OCI-LY7 (cell line): ENCODE data around the gene SPATA2L. TPM values are rescaled to one million over a fixed set of nuclear protein-coding genes. Genes with fewer than 3 reads are reported as not detected.
A peak's percentile ranks its signal among the peaks of the same experiment; 100 is the strongest.
"Not testable (repeated sequence)": the region's sequence is repeated elsewhere in the genome, so short reads cannot be mapped to it uniquely, and the experiment has no call there.

Source experiments
- BruUV-seq: library from RNA; stranded (reverse); fragments of 400-500 nt; replicated peaks from 2 replicates; lab custom pipeline; 2021; lab: Mats Ljungman, UMichigan
- CTCF ChIA-PET: fragments of 300-600 bp; sonication (Branson Sonifier 250); formaldehyde crosslinking; loops from one replicate; lab custom pipeline; 2022; ENCODE audit warnings: antibody characterized with exemption; ENCODE audit not compliant: unreplicated experiment; lab: Charles Lee
- POLR2A ChIA-PET: fragments of 300-600 bp; sonication (Branson Sonifier 250); formaldehyde crosslinking; loops from one replicate; lab custom pipeline; 2022; ENCODE audit warnings: antibody characterized with exemption; lab: Charles Lee
- DNase-seq: peaks from one replicate; pipeline ENCODE4 v3.0.0-alpha.2; 2015; ENCODE audit warnings: low spot score
- H2AFZ ChIP-seq: fragments of 200-600 bp; sonication (generic), shearing (Covaris generic); 2 replicates; pipeline ENCODE4 v1.6.1; 2014; ENCODE audit warnings: mild to moderate bottlenecking, antibody characterized with exemption, low read length, moderate library complexity
- H3K27ac ChIP-seq: fragments of 200-600 bp; sonication (generic); 2 replicates; pipeline ENCODE4 v1.5.1; 2014; ENCODE audit warnings: mixed run types, low read depth, mild to moderate bottlenecking, moderate library complexity, low read length, inconsistent platforms; ENCODE audit not compliant: poor library complexity, severe bottlenecking
- H3K36me3 ChIP-seq: fragments of 200-600 bp; sonication (generic); 2 replicates; pipeline ENCODE4 v1.6.1; 2014; ENCODE audit warnings: mild to moderate bottlenecking, antibody characterized with exemption, low read length, moderate library complexity, mixed read lengths; ENCODE audit not compliant: insufficient read depth
- H3K4me1 ChIP-seq: fragments of 200-600 bp; sonication (generic); 2 replicates; pipeline ENCODE4 v1.5.1; 2014; ENCODE audit warnings: mild to moderate bottlenecking, low read length; ENCODE audit not compliant: insufficient read depth, poor library complexity, severe bottlenecking
- H3K4me2 ChIP-seq: fragments of 200-600 bp; sonication (generic); 2 replicates; pipeline ENCODE4 v1.6.1; 2014; ENCODE audit warnings: mild to moderate bottlenecking, low read length
- H3K4me3 ChIP-seq: fragments of 200-600 bp; sonication (generic); 2 replicates; pipeline ENCODE4 v1.5.1; 2014; ENCODE audit warnings: mild to moderate bottlenecking, low read depth, low read length; ENCODE audit not compliant: poor library complexity, severe bottlenecking
- H3K79me2 ChIP-seq: fragments of 200-600 bp; sonication (generic); 2 replicates; pipeline ENCODE4 v1.6.1; 2016; ENCODE audit warnings: low read depth, mild to moderate bottlenecking, low read length, moderate library complexity, mixed read lengths; ENCODE audit not compliant: insufficient read depth
- H3K9me2 ChIP-seq: fragments of 200-600 bp; sonication (generic); 2 replicates; pipeline ENCODE4 v1.6.1; 2016; ENCODE audit warnings: mild to moderate bottlenecking, low read length, mixed read lengths; ENCODE audit not compliant: insufficient read depth
- H3K9me3 ChIP-seq: fragments of 200-600 bp; sonication (generic); 2 replicates; pipeline ENCODE4 v1.6.1; 2014; ENCODE audit warnings: mild to moderate bottlenecking, mixed run types, low read length, mixed read lengths
- H4K20me1 ChIP-seq: fragments of 200-600 bp; sonication (generic); 2 replicates; pipeline ENCODE4 v1.6.1; 2014; ENCODE audit warnings: mild to moderate bottlenecking, antibody characterized with exemption, low read length, moderate library complexity, mixed read lengths; ENCODE audit not compliant: insufficient read depth
- CTCF ChIP-seq: fragments of 200-600 bp; sonication (generic); conservative IDR thresholded peaks from 2 replicates; pipeline ENCODE4 v1.5.1; 2014; ENCODE audit warnings: mild to moderate bottlenecking, antibody characterized with exemption, low read length, moderate library complexity, mixed read lengths
- EZH2phosphoT487 ChIP-seq: fragments of 200-600 bp; sonication (generic); IDR thresholded peaks from 2 replicates; pipeline ENCODE4 v1.6.1; 2018; ENCODE audit warnings: low read depth, borderline replicate concordance, mild to moderate bottlenecking, mixed run types, antibody characterized with exemption, low read length, moderate library complexity, mixed read lengths
- intact Hi-C: fragments of 100-400 bp; cut with micrococcal nuclease; formaldehyde crosslinking; loops from one replicate; pipeline ENCODE4 v1.10.0; 2022; ENCODE audit not compliant: unreplicated experiment
- total RNA-seq, 2 experiments: library from RNA; depleted of rRNA in 1 of 2; stranded (reverse); fragments of >200 nt in 1 of 2; shearing (Covaris generic) in 1 of 2; gene quantifications; 2 replicates each; pipeline ENCODE4 v1.2.3, GENCODE V29; 2014 to 2022

Gene SPATA2L
- total RNA-seq, 2 experiments from 2014 or later: 7.2 to 13.1 TPM

DNA sequence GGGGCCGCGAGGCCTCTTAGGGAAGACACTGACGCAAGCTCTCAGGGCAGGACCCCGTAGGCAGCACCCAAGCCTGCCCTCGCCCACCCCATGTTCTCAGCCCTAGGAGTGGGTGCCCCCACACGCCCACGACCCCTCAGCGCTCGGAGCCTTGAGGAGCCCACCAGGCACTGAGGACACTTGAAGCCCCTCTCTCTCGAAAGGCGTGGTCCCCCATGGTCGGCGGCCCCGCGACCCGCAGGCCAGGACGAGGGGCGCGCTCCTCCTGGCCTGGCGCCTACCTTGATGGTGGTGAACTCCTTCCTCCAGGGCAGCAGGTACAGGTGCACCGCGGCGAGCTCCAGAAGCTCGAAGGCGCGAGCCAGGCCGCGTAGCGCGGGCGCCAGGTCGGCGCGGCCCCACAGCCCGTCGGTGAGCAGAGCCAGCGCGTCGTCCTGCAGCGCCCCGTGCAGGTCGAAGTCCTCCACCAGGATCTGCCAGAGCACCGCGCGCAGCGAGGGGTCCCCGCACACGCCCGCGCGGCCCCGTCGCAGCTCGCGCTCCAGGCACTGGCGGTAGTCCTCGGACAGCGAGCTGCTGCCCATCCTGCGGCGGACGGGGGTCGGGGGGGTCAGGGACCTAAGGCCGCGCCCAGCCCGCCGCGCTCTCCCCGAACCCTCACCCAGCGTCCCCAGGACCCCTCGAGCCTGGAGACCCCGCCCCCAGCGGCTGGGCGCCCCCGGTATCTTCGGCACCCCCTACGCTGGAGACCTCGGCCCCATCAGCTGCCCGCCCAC is 668 bp downstream of the SPATA2L start:
- peak; percentile 65 for DNase-seq
- BruUV-seq: no TSS peak
- ChIA-PET POLR2A (interaction anchor here (0.7 to 1.2 kb wide), 4 partner anchors 41 to 367 kb away, joined by 3 to 5 read pairs (median 4); no protein-coding TSS in a partner anchor), CTCF (interaction anchor here (0.6 to 1.0 kb wide), 4 partner anchors 69 to 218 kb away, joined by 3 read pairs; partner anchors contain the start of gene MC1R)
- Histone ChIP-seq H3K27ac (peak overlapping the region; percentile 55), H3K4me2 (peak overlapping the region; percentile 88), H3K9me2 (no peaks in the 10 kb centered on the region), H3K9me3 (no peaks in the 10 kb centered on the region), H3K4me1 (peaks cover 31% of the 10 kb centered on the region), H4K20me1 (no peaks in the 10 kb centered on the region), H2AFZ (0 out of 2 replicates have a peak overlapping the region, but pooled peaks have one; percentile 29), H3K79me2 (no peaks in the 10 kb centered on the region), H3K36me3 (peaks cover 16% of the 10 kb centered on the region; the same call in 1 of the 2 replicates), H3K4me3 (peak overlapping the region; percentile 74)
- intact Hi-C loops: loop anchor here (1.0 to 10.0 kb wide), 4 partner anchors 20 to 314 kb away; partner anchors contain the start of genes DBNDD1, MC1R and ZNF276
- TF ChIP-seq CTCF: peak; percentile 12; the same call in 1 of the 2 replicates
- no peak for TF ChIP-seq EZH2phosphoT487

- Histone ChIP-seq H3K9me3 (no peaks in the 10 kb centered on the region), H3K79me2 (no peaks in the 10 kb centered on the region), H2AFZ (no peak overlapping the region), H3K4me1 (peaks cover 31% of the 10 kb centered on the region), H3K4me3 (peak overlapping the region; percentile 74), H3K36me3 (peaks cover 23% of the 10 kb centered on the region; the same call in 1 of the 2 replicates), H3K4me2 (peak overlapping the region; percentile 88), H3K27ac (peak overlapping the region; percentile 55), H3K9me2 (no peaks in the 10 kb centered on the region), H4K20me1 (no peaks in the 10 kb centered on the region)
- peak; percentile 72 for TF ChIP-seq CTCF
- no peak for TF ChIP-seq EZH2phosphoT487
- ChIA-PET CTCF (interaction anchor here (0.6 to 1.0 kb wide), 5 partner anchors 70 to 219 kb away, joined by 3 read pairs; partner anchors contain the start of gene MC1R), POLR2A (interaction anchor here (0.6 to 0.7 kb wide), 2 partner anchors 62 to 160 kb away, joined by 3 to 4 read pairs; no protein-coding TSS in a partner anchor)
- intact Hi-C loops: loop anchor here (1.0 to 10.0 kb wide), 4 partner anchors 21 to 315 kb away; partner anchors contain the start of genes DBNDD1, MC1R and ZNF276
- BruUV-seq: no TSS peak
- DNase-seq: peak; percentile 99
These were observed 1.3 kb downstream of the SPATA2L start for GRCh38 chr16:89700100-89700648.

GRCh38 chr16:89699629-89700099 is 1.8 kb downstream of the SPATA2L start:
- not testable (repeated sequence) for H2AFZ ChIP-seq, BruUV-seq, H3K9me2 ChIP-seq, H3K79me2 ChIP-seq, H3K4me3 ChIP-seq, H3K9me3 ChIP-seq, DNase-seq, H4K20me1 ChIP-seq, H3K27ac ChIP-seq
- Histone ChIP-seq H3K4me2 (peak overlapping the region; percentile 88; the same call in 1 of the 2 replicates), H3K4me1 (peaks cover 31% of the 10 kb centered on the region), H3K36me3 (peaks cover 27% of the 10 kb centered on the region; the same call in 1 of the 2 replicates)
- intact Hi-C loops: loop anchor here (1.0 to 10.0 kb wide), 4 partner anchors 22 to 315 kb away; partner anchors contain the start of genes DBNDD1, MC1R and ZNF276
- ChIA-PET POLR2A (interaction anchor here (0.6 to 0.7 kb wide), 3 partner anchors 63 to 207 kb away, joined by 3 to 4 read pairs (median 3); no protein-coding TSS in a partner anchor), CTCF (interaction anchor here (0.6 kb wide), 1 partner anchor 97 kb away, joined by 3 read pairs; no protein-coding TSS in a partner anchor)

DNA sequence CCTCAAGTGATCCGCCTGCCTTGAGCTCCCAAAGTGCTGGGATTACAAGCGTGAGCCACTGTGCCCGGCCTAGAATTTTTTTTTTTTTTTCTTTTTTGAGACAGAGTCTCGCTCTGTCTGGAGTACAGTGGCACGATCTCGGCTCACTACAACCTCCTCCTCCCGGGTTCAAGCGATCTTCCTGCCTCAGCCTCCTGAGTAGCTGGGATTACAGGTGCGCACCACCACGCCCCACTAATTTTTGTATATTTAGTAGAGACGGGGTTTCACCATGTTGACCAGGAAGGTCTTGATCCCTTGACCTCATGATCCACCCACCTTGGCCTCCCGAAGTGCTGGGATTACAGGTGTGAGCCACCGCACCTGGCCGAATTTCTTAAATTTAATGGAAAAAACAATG is 2.8 kb downstream of the SPATA2L start:
- not testable (repeated sequence) for BruUV-seq, H4K20me1 ChIP-seq

More for the DNA sequence above, 2.8 kb downstream of the SPATA2L start:
- POLR2A ChIA-PET: interaction anchor here (0.6 to 0.7 kb wide), 2 partner anchors 9 to 174 kb away, joined by 3 to 4 read pairs; partner anchors contain the start of gene TCF25
- H3K9me3 ChIP-seq, H3K4me2 ChIP-seq, H3K27ac ChIP-seq, H2AFZ ChIP-seq, intact Hi-C loops, CTCF ChIA-PET, H3K4me3 ChIP-seq, DNase-seq, H3K9me2 ChIP-seq, H3K79me2 ChIP-seq: not testable (repeated sequence)
- H3K4me1 ChIP-seq: peaks cover 31% of the 10 kb centered on the region
- peaks cover 35% of the 10 kb centered on the region; the same call in 1 of the 2 replicates for H3K36me3 ChIP-seq
